ENCODE data around the gene GOLGA5.
A peak's percentile ranks its signal among the peaks of the same experiment; 100 is the strongest.
"Not testable (repeated sequence)": the region's sequence is repeated elsewhere in the genome, so short reads cannot be mapped to it uniquely, and the experiment has no call there.

Gene GOLGA5

GRCh38 chr14:92753250-92753649 is 40.9 kb upstream of the GOLGA5 start:
- TF ChIP-seq, protein P1, sequence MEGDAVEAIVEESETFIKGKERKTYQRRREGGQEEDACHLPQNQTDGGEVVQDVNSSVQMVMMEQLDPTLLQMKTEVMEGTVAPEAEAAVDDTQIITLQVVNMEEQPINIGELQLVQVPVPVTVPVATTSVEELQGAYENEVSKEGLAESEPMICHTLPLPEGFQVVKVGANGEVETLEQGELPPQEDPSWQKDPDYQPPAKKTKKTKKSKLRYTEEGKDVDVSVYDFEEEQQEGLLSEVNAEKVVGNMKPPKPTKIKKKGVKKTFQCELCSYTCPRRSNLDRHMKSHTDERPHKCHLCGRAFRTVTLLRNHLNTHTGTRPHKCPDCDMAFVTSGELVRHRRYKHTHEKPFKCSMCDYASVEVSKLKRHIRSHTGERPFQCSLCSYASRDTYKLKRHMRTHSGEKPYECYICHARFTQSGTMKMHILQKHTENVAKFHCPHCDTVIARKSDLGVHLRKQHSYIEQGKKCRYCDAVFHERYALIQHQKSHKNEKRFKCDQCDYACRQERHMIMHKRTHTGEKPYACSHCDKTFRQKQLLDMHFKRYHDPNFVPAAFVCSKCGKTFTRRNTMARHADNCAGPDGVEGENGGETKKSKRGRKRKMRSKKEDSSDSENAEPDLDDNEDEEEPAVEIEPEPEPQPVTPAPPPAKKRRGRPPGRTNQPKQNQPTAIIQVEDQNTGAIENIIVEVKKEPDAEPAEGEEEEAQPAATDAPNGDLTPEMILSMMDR (conservative IDR thresholded peaks at IDR 0.05; ENCODE audit: low read depth, low read length) = no peak
- no peak overlapping the region for H3K4me3 ChIP-seq (ENCODE audit: low read depth, low read length)
- no peak for DNase-seq (ENCODE audit: low read depth)

- no peak overlapping the region for H3K4me3 ChIP-seq (ENCODE audit: low read depth, low read length)
- no peak for DNase-seq (ENCODE audit: low read depth)
- TF ChIP-seq, protein P1 (conservative IDR thresholded peaks at IDR 0.05; ENCODE audit: low read depth, low read length) = no peak
These were observed 39.1 kb upstream of the GOLGA5 start for GRCh38 chr14:92754966-92755365.

- DNase-seq (ENCODE audit: low read depth) = peak; percentile 47
- TF ChIP-seq, protein P1 (conservative IDR thresholded peaks at IDR 0.05; ENCODE audit: low read depth, low read length) = no peak
- no peak overlapping the region for H3K4me3 ChIP-seq (ENCODE audit: low read depth, low read length)
These were observed 38.6 kb upstream of the GOLGA5 start for GRCh38 chr14:92755495-92755894.

GRCh38 chr14:92756446-92756845 is 37.7 kb upstream of the GOLGA5 start:
- TF ChIP-seq, protein P1 (conservative IDR thresholded peaks at IDR 0.05; ENCODE audit: low read depth, low read length) = no peak
- DNase-seq (ENCODE audit: low read depth) = no peak
- no peak overlapping the region for H3K4me3 ChIP-seq (ENCODE audit: low read depth, low read length)

DNA sequence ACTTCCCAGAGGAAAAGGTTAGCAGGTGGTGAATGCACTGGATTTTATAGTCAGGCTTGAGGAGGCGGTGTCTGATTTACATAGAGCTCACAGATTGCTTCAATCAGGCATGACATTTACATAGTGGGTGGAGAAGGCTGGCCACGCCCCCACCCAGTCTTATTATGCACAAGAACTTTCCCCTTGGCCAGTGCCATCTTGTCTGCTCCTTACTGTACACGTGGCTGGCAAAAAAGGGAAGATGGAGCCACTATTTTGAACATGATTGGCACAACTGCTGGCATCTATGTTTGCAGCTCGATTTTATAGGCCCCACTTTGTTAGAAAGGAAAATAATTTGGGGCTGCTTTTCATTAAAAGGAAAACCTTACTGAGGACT is 34.8 kb upstream of the GOLGA5 start:
- TF ChIP-seq, protein P1 (conservative IDR thresholded peaks at IDR 0.05; ENCODE audit: low read depth, low read length) = no peak
- peak; percentile 40 for DNase-seq (ENCODE audit: low read depth)
- H3K4me3 ChIP-seq (ENCODE audit: low read depth, low read length) = no peak overlapping the region

DNA sequence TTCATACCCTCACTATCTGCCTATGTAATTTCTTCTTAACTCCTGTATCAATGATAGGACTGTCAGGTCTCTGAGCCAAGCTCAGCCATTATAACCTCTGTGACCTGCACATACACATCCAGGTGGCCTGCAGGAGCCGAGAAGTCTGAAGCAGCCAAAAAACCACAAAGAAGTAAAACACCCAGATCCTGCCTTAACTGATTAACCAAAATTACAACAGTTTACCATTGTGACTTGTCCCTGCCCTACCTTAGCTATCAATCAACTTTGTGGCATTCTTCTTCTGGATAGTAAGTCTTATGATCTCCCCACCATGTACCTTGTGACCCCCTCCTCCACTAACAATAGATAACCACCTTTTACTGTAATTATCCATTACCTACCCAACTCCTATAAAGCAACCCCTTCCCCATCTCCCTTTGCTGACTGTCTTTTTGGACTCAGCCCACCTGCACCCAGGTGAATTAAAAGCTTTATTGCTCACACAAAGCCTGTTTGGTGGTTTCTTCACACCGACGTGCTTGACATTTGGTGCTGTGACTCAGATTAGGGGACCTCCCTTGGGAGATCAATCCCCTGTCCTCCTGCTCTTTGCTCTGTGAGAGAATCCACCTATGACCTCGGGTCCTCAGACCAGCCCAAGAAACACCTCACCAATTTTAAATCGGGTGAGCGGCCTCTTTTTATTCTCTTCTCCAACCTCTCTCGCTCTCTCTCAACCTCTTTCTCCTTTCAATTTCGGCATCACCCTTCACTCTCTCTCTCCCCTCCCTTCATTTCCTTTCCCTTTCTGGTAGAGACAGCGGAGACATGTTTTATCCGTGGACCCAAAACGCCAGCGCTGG is 34.2 kb upstream of the GOLGA5 start:
- DNase-seq (ENCODE audit: low read depth) = no peak
- no peak overlapping the region for H3K4me3 ChIP-seq (ENCODE audit: low read depth, low read length)
- TF ChIP-seq, protein P1 (conservative IDR thresholded peaks at IDR 0.05; ENCODE audit: low read depth, low read length) = no peak

DNA sequence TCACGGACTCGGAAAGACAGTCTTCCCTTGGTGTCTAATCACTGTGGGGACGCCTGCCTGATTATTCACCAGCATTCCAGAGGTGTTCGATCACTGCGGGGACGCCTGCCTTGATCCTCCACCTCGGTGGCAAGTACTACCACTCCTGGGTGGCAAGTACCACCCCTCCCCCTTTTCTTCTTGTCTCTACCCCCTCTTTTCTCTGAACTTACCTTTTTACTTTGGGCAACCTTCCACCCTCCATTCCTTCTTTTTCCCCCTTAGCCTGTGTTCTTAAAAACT is 33.6 kb upstream of the GOLGA5 start:
- H3K4me3 ChIP-seq (ENCODE audit: low read depth, low read length) = no peak overlapping the region
- no peak for DNase-seq (ENCODE audit: low read depth)
- TF ChIP-seq, protein P1 (conservative IDR thresholded peaks at IDR 0.05; ENCODE audit: low read depth, low read length) = no peak

DNA sequence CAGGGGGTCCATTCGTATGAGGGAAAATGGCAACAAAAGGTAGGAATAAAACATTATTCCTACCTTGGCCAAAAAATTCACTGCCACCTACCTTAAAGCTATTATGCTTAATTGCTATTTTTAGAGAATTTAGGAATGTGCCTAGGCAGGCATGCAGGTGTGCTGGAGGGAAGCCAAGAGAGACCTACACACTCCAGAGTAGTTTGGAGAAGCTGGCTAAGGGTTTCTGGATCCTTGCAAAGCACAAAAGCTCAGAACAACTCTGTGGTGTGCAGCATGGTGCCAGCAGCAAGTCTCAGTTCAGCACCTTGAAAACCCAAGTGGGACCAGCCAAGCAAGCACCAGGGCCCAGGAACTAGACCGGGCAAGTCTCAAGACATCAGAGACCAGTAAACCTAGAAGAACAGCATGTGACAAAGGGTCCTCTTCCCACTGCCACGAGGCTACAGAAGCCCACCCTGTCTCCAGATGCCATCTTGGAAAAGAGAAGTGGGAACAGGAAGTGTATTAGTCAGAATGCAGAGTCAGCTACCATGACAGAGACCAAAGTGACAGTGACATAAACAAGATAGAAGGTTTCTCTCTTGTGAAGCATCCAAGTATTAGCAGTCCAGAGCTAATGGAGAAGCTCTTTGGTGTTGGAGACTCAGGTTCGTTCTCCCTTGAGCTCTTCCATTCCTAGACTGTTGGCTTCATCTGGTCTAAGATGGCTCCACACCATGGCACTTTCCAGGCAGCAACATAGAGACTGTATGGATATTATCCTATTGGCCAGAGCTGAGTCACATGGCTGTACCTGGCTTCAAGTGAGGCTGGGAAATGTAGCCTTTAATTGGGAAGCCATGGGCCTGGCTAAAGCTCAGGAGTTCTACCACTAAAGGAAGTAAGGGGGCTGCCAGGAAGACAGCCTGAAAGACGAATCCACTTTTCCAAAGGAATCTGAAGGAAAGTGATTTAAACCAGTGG is 30.2 kb upstream of the GOLGA5 start:
- not testable (repeated sequence) for DNase-seq (ENCODE audit: low read depth); H3K4me3 ChIP-seq (ENCODE audit: low read depth, low read length)

DNA sequence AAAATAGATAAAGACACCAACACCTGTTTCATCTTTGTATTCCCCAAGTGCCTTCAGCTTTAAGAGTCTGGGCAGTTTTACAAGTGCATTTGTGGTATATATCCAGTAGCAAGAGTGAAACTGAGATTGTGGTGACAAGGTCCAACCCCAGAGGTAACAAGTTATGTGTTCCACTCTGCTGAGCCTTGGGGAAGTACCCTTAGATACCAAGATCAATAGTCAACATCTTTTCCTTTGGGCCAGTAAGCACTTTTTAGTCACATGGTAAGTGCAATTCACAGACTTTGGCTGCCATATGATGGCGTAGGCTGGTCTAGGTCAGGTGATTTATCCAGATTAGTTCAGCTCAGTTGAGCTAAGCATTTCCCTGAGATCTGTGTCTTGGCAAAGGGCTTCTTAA is 25.9 kb upstream of the GOLGA5 start:
- not testable (repeated sequence) for DNase-seq (ENCODE audit: low read depth); H3K4me3 ChIP-seq (ENCODE audit: low read depth, low read length)
